ENCODE results near the gene UEVLD. TPM values are rescaled to one million over a fixed set of nuclear protein-coding genes. Genes with fewer than 3 reads are reported as not detected.
"Not testable (repeated sequence)": the region's sequence is repeated elsewhere in the genome, so short reads cannot be mapped to it uniquely, and the experiment has no call there.

The UEVLD gene
- total RNA-seq, 1 donor from 2014 or later: 21.4 TPM

- H3K4me1 ChIP-seq: no peaks in the 10 kb centered on the region
- intact Hi-C loops (cut with DNase I): no loop called here
- H3K36me3 ChIP-seq: no peaks in the 10 kb centered on the region
- TF ChIP-seq CTCF (IDR thresholded peaks at IDR 0.05) (no peak), POLR2AphosphoS5 (IDR thresholded peaks at IDR 0.05; ENCODE audit: insufficient read depth in 1 of 2, low read depth in 1 of 2) (no peak), POLR2A (IDR thresholded peaks at IDR 0.05) (no peak)
- H3K9me3 ChIP-seq: no peaks in the 10 kb centered on the region
- DNase-seq (ENCODE audit: extremely low spot score in 2 of 2): no peak
- no peaks in the 10 kb centered on the region for H3K27me3 ChIP-seq
- no peak overlapping the region for H3K27ac ChIP-seq
- H3K4me3 ChIP-seq: no peak overlapping the region
These were observed 12.5 kb upstream of the UEVLD start for GRCh38 chr11:18600915-18601569.

GRCh38 chr11:18599739-18600230 is 11.3 kb upstream of the UEVLD start, which contains the start of gene MISFA:
Gene MISFA, plus strand, starts transcription at chr11:18599789. Its CDS starts 140 bp downstream, at chr11:18599929.
- no peaks in the 10 kb centered on the region for H3K36me3 ChIP-seq
- H3K27ac ChIP-seq: no peak within 1 kb of the TSS
- H3K4me1 ChIP-seq: no peaks in the 10 kb centered on the region
- H3K4me3 ChIP-seq: no peak within 1 kb of the TSS
- no peak for DNase-seq (ENCODE audit: extremely low spot score in 2 of 2)
- TF ChIP-seq CTCF (IDR thresholded peaks at IDR 0.05) (no peak), POLR2AphosphoS5 (IDR thresholded peaks at IDR 0.05; ENCODE audit: insufficient read depth in 1 of 2, low read depth in 1 of 2) (no peak), POLR2A (IDR thresholded peaks at IDR 0.05) (no peak)
- no peaks in the 10 kb centered on the region for H3K27me3 ChIP-seq
- H3K9me3 ChIP-seq: no peaks in the 10 kb centered on the region
- intact Hi-C loops (cut with DNase I): no loop called here

- Histone ChIP-seq H3K4me3 (no peak overlapping the region), H3K9me3 (no peaks in the 10 kb centered on the region), H3K4me1 (peaks cover 10% of the 10 kb centered on the region), H3K36me3 (no peaks in the 10 kb centered on the region), H3K27ac (no peak overlapping the region), H3K27me3 (no peaks in the 10 kb centered on the region)
- no peak for TF ChIP-seq CTCF (IDR thresholded peaks at IDR 0.05)
- no peak for TF ChIP-seq POLR2A (IDR thresholded peaks at IDR 0.05)
- no peak for TF ChIP-seq POLR2AphosphoS5 (IDR thresholded peaks at IDR 0.05; ENCODE audit: insufficient read depth in 1 of 2, low read depth in 1 of 2)
- intact Hi-C loops (cut with DNase I): no loop called here
- DNase-seq (ENCODE audit: extremely low spot score in 2 of 2): no peak
These were observed 6.6 kb upstream of the UEVLD start for GRCh38 chr11:18594999-18595749.

- H3K27ac ChIP-seq: not testable (repeated sequence)
These were observed 5.6 kb upstream of the UEVLD start for GRCh38 chr11:18594088-18594487.

GRCh38 chr11:18590571-18590970 is 2.0 kb upstream of the UEVLD start:
- Histone ChIP-seq H3K27me3 (no peaks in the 10 kb centered on the region), H3K4me3 (no peak overlapping the region), H3K27ac (no peak overlapping the region), H3K36me3 (no peaks in the 10 kb centered on the region), H3K9me3 (no peaks in the 10 kb centered on the region), H3K4me1 (peaks cover 35% of the 10 kb centered on the region)
- intact Hi-C loops (cut with DNase I): no loop called here
- no peak for DNase-seq (ENCODE audit: extremely low spot score in 2 of 2)
- TF ChIP-seq POLR2AphosphoS5 (IDR thresholded peaks at IDR 0.05; ENCODE audit: insufficient read depth in 1 of 2, low read depth in 1 of 2): no peak
- no peak for TF ChIP-seq POLR2A (IDR thresholded peaks at IDR 0.05)
- no peak for TF ChIP-seq CTCF (IDR thresholded peaks at IDR 0.05)

More at GRCh38 chr11:18594088-18594487, 5.6 kb upstream of the UEVLD start:
- intact Hi-C loops (cut with DNase I); H3K4me3 ChIP-seq; H3K9me3 ChIP-seq; DNase-seq (ENCODE audit: extremely low spot score in 2 of 2); H3K27me3 ChIP-seq; H3K36me3 ChIP-seq: not testable (repeated sequence)
- peaks cover 21% of the 10 kb centered on the region for H3K4me1 ChIP-seq

All from vagina (tissue), 2 donors.